ENCODE results near the gene DSP. TPM values are rescaled to one million over a fixed set of nuclear protein-coding genes. Genes with fewer than 3 reads are reported as not detected.

Gene DSP
- total and polyA plus RNA-seq, 10 of the 15 experiments (the other 5 are each of a cell fraction or from before 2014, with no cell fraction given) = under 0.01 to 0.36 (median 0.04) TPM; not detected in 4

DNA sequence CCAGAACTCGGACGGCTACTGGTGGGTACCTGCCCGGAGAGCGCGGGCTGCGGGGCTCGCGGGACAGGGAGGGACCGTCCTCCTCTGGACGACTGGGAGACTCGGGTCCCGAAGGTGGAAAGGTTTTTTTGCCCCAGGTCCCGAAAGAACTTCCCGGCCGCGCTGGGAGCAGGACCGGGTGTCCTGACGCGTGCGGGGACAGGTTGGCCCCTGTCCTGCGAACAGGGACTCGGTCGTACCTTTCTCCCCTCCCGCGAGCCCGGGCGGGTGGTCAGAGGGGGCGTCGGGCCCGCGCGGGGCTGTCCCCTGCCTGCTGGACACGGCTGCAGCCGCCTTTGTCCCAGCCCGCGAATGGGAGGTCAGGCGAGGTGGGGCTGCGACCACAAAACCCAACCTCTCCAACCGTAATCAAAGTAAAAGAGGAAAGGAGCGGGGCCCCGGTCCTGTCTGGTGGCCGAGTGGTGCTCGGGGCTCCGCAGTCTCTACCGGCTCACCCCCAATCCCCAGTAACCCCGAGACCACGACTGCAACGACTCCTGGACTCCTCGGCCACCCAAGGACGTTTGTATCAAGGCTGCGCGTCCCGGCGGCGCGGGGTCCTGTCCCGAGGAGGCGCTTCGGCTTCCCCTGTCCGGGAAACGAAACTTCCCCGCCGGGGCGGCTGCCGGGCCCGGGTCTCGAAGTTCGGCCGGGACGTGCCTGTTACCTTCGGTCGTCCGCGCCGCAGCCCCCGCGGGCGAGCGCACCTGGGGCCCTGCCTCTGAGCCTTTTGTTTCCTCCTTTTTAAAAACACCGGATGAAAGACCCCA lies 798 bp downstream of the DSP start:
- CTCF ChIA-PET = no interaction called here
- Histone ChIP-seq H2AFZ (ENCODE audit: control insufficient read depth, low read depth, low read length) (no peak overlapping the region), H3K9me3 (replicated peaks; ENCODE audit: control insufficient read depth, insufficient read depth, low read length) (no peaks in the 10 kb centered on the region), H3K79me2 (ENCODE audit: control insufficient read depth, insufficient read depth, low read length) (no peaks in the 10 kb centered on the region), H3K36me3 (ENCODE audit: control insufficient read depth in 2 of 2, insufficient read depth in 2 of 2, low read length in 1 of 2) (no peaks in the 10 kb centered on the region), H3K9ac (ENCODE audit: control insufficient read depth, insufficient read depth, low read length) (no peak overlapping the region), H3K27me3 (replicated peaks in 1 of 2; ENCODE audit: control insufficient read depth in 2 of 2, insufficient read depth in 2 of 2, low read length in 1 of 2) (peaks cover 10 to 21% of the 10 kb centered on the region in 2 experiments), H4K20me1 (ENCODE audit: control insufficient read depth, insufficient read depth) (no peaks in the 10 kb centered on the region), H3K4me3 (peak overlapping the region; percentile 29; the same call in 1 of the 2 replicates), H3K27ac (ENCODE audit: control insufficient read depth, insufficient read depth) (no peak overlapping the region), H3K4me2 (ENCODE audit: control insufficient read depth, insufficient read depth) (peak overlapping the region; percentile 79), H3K4me1 (ENCODE audit: control insufficient read depth, insufficient read depth, low read length) (no peaks in the 10 kb centered on the region)
- no peak for FAIRE-seq
- no peak for DNase-seq (ENCODE audit: low read depth, low spot score)
- in situ Hi-C loops (cut with MboI) = no loop called here
- RAD21 ChIA-PET (ENCODE audit: unreplicated experiment) = interaction anchor here (0.6 kb wide), 1 partner anchor 278 kb away, joined by 4 read pairs; no protein-coding TSS in a partner anchor
- no TSS peak for BruUV-seq (replicated peaks)
- 2% methylated on average over 73 of the region's 80 CpGs for WGBS (ENCODE audit: insufficient coverage, insufficient replicate concordance, low lambda C conversion rate, missing lambda C conversion rate)
- peak; percentile 19 for ATAC-seq
- SMC1A ChIA-PET (ENCODE audit: uncharacterized antibody, unreplicated experiment) = no interaction called here
- intact Hi-C loops (cut with micrococcal nuclease; ENCODE audit: unreplicated experiment) = no loop called here
- POLR2A ChIA-PET = no interaction called here
- TF ChIP-seq SMAD1 (IDR thresholded peaks at IDR 0.05; ENCODE audit: low read depth, partially characterized antibody) (no peak), EZH2 (IDR thresholded peaks at IDR 0.05; ENCODE audit: borderline replicate concordance, control insufficient read depth, low read depth, low read length) (0 out of 2 replicates have a peak, but pooled peaks have one; percentile 33), SUZ12 (IDR thresholded peaks at IDR 0.05; ENCODE audit: unreplicated experiment) (peak; percentile 67), JUND (IDR thresholded peaks at IDR 0.05; ENCODE audit: low read depth, low read length) (no peak)

DNA sequence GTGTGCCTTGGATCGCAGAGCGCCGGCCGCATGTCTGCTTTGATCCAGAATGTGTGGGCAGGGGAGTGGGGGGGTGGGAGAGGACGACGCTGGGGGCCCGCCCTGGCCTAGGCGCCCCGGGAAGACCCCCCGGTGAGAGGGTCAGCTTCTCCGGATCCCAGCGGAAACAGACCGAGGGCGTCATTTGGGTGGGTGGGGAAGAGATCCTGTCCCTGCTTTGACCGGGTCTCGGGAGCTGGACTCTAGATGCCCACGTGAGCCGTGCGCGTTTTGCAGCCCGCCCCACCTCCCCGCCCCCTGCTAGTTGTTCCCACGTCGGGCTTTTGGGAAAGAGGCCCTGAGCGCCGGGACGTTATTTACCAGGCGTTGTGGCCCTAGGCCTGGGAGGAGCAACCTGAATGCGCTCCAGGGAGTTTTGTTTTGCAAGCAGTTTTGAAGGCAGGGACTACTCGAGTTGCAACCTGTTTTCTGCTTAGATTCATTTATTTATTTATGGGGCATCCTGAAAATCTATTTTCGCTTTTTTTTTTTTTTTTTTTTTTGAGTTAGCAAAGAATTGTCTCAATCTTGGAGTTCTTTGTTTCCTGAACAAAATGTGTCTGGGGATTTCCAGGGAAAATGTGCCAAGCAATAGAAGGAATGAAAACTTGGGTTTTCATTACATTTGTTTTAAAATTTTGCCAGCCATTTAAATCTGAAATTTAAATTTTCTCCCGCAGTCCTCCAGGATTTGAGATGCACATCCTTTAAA lies 1.6 kb downstream of the DSP start:
- peaks cover 10 to 21% of the 10 kb centered on the region in 2 experiments for H3K27me3 ChIP-seq (replicated peaks in 1 of 2; ENCODE audit: control insufficient read depth in 2 of 2, insufficient read depth in 2 of 2, low read length in 1 of 2)
- no TSS peak for BruUV-seq (replicated peaks)
- H3K27ac ChIP-seq (ENCODE audit: control insufficient read depth, insufficient read depth) = no peak overlapping the region
- intact Hi-C loops (cut with micrococcal nuclease; ENCODE audit: unreplicated experiment) = no loop called here
- no peaks in the 10 kb centered on the region for H3K4me1 ChIP-seq (ENCODE audit: control insufficient read depth, insufficient read depth, low read length)
- DNase-seq (ENCODE audit: low read depth, low spot score) (no peak), ATAC-seq (no peak), FAIRE-seq (no peak)
- no peak overlapping the region for H3K4me3 ChIP-seq
- H3K79me2 ChIP-seq (ENCODE audit: control insufficient read depth, insufficient read depth, low read length) = no peaks in the 10 kb centered on the region
- RAD21 ChIA-PET (ENCODE audit: unreplicated experiment) = no interaction called here
- 0 out of 2 replicates have a peak, but pooled peaks have one; percentile 26 for TF ChIP-seq EZH2 (IDR thresholded peaks at IDR 0.05; ENCODE audit: borderline replicate concordance, control insufficient read depth, low read depth, low read length)
- TF ChIP-seq, protein P1, sequence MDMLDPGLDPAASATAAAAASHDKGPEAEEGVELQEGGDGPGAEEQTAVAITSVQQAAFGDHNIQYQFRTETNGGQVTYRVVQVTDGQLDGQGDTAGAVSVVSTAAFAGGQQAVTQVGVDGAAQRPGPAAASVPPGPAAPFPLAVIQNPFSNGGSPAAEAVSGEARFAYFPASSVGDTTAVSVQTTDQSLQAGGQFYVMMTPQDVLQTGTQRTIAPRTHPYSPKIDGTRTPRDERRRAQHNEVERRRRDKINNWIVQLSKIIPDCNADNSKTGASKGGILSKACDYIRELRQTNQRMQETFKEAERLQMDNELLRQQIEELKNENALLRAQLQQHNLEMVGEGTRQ (IDR thresholded peaks at IDR 0.05; ENCODE audit: borderline replicate concordance, low read depth, low read length) = no peak
- SMC1A ChIA-PET (ENCODE audit: uncharacterized antibody, unreplicated experiment) = no interaction called here
- H3K36me3 ChIP-seq (ENCODE audit: control insufficient read depth in 2 of 2, insufficient read depth in 2 of 2, low read length in 1 of 2) = no peaks in the 10 kb centered on the region
- H3K9ac ChIP-seq (ENCODE audit: control insufficient read depth, insufficient read depth, low read length) = no peak overlapping the region
- CTCF ChIA-PET = no interaction called here
- H2AFZ ChIP-seq (ENCODE audit: control insufficient read depth, low read depth, low read length) = no peak overlapping the region
- no peaks in the 10 kb centered on the region for H3K9me3 ChIP-seq (replicated peaks; ENCODE audit: control insufficient read depth, insufficient read depth, low read length)
- 14% methylated on average over 25 of the region's 32 CpGs for WGBS (ENCODE audit: insufficient coverage, insufficient replicate concordance, low lambda C conversion rate, missing lambda C conversion rate)
- POLR2A ChIA-PET = no interaction called here
- in situ Hi-C loops (cut with MboI) = no loop called here
- no peak overlapping the region for H3K4me2 ChIP-seq (ENCODE audit: control insufficient read depth, insufficient read depth)
- no peaks in the 10 kb centered on the region for H4K20me1 ChIP-seq (ENCODE audit: control insufficient read depth, insufficient read depth)
